Stimulated activated naive CD4-positive, alpha-beta T cell (primary cell): ENCODE results near the gene RBL1.

ENCODE experiments used
- DNase-seq, 6 experiments: peaks; one replicate each; lab custom pipeline; 2025; lab: John Stamatoyannopoulos, UW

Gene RBL1

DNA sequence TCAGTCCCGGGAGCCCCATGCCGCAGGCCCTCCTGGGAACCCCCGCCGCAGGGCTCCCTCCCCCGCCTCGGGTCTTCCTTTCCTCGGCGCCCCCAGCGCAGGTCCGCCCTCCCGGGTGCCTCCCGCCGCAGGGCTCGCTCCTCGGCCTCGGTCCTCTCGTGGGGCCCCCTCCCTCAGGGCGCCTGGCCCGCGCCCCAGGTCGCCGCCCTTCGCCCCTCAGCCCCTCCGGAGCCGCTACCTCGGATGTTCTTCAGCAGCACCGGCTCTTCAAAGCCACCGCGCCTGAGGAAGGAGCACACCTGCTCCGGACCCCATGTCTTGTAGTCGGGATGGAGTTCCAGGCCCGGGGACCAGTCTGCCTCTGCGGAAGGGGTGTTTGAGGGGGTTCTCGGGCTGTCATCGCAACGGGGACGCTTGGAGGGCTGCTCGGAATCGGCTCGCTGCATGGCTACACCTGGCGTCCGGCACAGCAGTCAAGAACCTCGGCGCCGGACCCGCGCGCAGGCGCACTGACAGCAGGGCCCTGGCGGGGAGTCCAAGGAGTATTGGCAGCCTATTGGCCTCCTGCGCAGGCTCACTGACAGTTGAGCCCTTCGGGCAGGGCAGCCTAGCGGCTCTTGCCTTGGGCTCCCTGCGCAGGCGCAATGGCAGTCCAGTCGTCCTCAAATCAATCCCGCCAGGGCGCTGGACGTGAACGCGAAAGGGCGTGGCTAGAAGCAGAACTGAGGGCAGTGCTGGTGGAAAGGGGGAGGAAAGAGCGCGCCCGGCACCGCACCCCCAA is 144.4 kb downstream of the RBL1 start, which contains the start of gene SAMHD1:
Gene SAMHD1, minus strand, starts transcription at position 511 of the 781 bp plus-strand sequence. Its CDS starts 65 bp downstream, at position 446.
- peak; percentile 61 to 83 (median 76) for DNase-seq

DNA sequence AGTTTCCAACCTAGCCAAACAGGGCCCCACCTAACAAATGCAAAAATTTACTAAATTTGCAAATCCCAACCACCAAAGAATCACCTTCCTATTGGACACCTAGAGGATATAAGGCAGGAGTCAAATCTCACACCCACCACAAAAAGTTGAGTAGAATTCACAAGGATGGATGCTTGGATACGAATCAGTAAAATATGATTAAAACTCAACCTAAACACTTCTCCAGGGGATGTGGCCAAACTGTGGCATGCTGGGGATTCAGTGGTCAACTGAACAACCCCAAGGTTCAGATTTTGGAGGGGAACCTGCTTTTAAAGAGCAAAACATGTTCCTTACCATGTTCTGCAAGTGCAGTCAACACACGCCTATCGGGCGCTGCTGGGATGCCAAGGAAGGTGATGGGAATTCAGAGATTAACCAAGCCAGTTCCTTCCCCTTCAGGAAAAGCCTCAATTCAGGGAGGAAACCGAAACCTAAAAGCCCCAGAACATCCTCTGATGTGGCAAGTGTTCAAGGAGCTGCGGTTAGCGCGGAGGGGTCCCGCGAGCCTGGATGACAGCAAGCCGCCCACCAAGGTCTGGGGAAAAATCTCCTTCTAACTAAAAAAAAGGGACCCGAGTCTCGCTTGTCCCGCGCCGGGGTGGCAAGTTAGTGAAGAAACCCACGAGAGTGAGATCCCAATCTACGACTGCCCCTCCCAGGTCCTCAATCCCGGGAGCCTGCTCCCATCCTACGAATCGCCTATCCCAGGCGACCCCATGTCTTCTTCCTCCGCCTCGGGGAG is 145.2 kb downstream of the RBL1 start:
- DNase-seq, result peak; percentile 42 to 75 (median 62)
